H9 (cell line): ENCODE results near the gene GUCY2D. TPM values are rescaled to one million over a fixed set of nuclear protein-coding genes. Genes with fewer than 3 reads are reported as not detected.

Source experiments
- DNase-seq: peaks from one replicate; pipeline ENCODE4 v3.0.0-alpha.2; 2017
- H2AFZ ChIP-seq: one replicate; pipeline ENCODE4 v1.6.1; 2013; ENCODE audit warnings: mild to moderate bottlenecking, low read length, control low read depth, moderate library complexity
- H2AK5ac ChIP-seq: 2 replicates; pipeline ENCODE4 v1.6.1; 2013; ENCODE audit warnings: low read length, control low read depth, mixed read lengths; ENCODE audit not compliant: insufficient read length
- H2BK120ac ChIP-seq: one replicate; pipeline ENCODE4 v1.6.1; 2013; ENCODE audit warnings: low read depth, mild to moderate bottlenecking, low read length, control low read depth, inconsistent platforms; ENCODE audit not compliant: poor library complexity, severe bottlenecking
- H2BK12ac ChIP-seq: 2 replicates; pipeline ENCODE4 v1.6.1; 2013; ENCODE audit warnings: low read length, control low read depth, mixed read lengths, low read depth; ENCODE audit not compliant: insufficient read length
- H2BK15ac ChIP-seq: 2 replicates; pipeline ENCODE4 v1.6.1; 2013; ENCODE audit warnings: low read depth, low read length, control low read depth
- H2BK20ac ChIP-seq: one replicate; pipeline ENCODE4 v1.6.1; 2013; ENCODE audit warnings: low read depth, mild to moderate bottlenecking, low read length, control low read depth, inconsistent platforms; ENCODE audit not compliant: poor library complexity, severe bottlenecking
- H2BK5ac ChIP-seq: 2 replicates; pipeline ENCODE4 v1.6.1; 2013; ENCODE audit warnings: low read length, control low read depth, mixed read lengths; ENCODE audit not compliant: insufficient read length
- H3K14ac ChIP-seq: 2 replicates; pipeline ENCODE4 v1.6.1; 2013; ENCODE audit warnings: low read length, control low read depth; ENCODE audit not compliant: insufficient read depth
- H3K18ac ChIP-seq: 2 replicates; pipeline ENCODE4 v1.6.1; 2013; ENCODE audit warnings: low read depth, mild to moderate bottlenecking, mixed read lengths, low read length, control low read depth; ENCODE audit not compliant: insufficient read length
- H3K23ac ChIP-seq: 2 replicates; pipeline ENCODE4 v1.6.1; 2013; ENCODE audit warnings: low read length, control low read depth, mixed read lengths, low read depth; ENCODE audit not compliant: insufficient read length
- H3K23me2 ChIP-seq: 2 replicates; pipeline ENCODE4 v1.6.1; 2013; ENCODE audit warnings: low read depth, mild to moderate bottlenecking, mixed read lengths, low read length, control low read depth; ENCODE audit not compliant: insufficient read length, poor library complexity, severe bottlenecking
- H3K27ac ChIP-seq: 2 replicates; pipeline ENCODE4 v1.5.1; 2013; ENCODE audit warnings: low read length, control low read depth, mixed read lengths, low read depth; ENCODE audit not compliant: insufficient read length
- H3K27me3 ChIP-seq: 2 replicates; pipeline ENCODE4 v1.6.1; 2013; ENCODE audit warnings: low read length, control low read depth, inconsistent platforms; ENCODE audit not compliant: insufficient read depth
- H3K4ac ChIP-seq: 2 replicates; pipeline ENCODE4 v1.6.1; 2013; ENCODE audit warnings: low read depth, mild to moderate bottlenecking, control low read depth, inconsistent platforms, low read length, moderate library complexity
- H3K4me1 ChIP-seq: 2 replicates; pipeline ENCODE4 v1.6.1; 2013; ENCODE audit warnings: low read length, control low read depth, inconsistent platforms; ENCODE audit not compliant: insufficient read depth
- H3K4me2 ChIP-seq: 2 replicates; pipeline ENCODE4 v1.6.1; 2013; ENCODE audit warnings: low read length, control low read depth, mixed read lengths; ENCODE audit not compliant: insufficient read length, insufficient read depth
- H3K56ac ChIP-seq: 2 replicates; pipeline ENCODE4 v1.6.1; 2013; ENCODE audit warnings: low read depth, mild to moderate bottlenecking, mixed read lengths, low read length, control low read depth; ENCODE audit not compliant: insufficient read length
- H3K79me1 ChIP-seq: 2 replicates; pipeline ENCODE4 v1.6.1; 2013; ENCODE audit warnings: low read depth, mild to moderate bottlenecking, moderate library complexity, low read length, control low read depth, inconsistent platforms; ENCODE audit not compliant: insufficient read depth, poor library complexity, severe bottlenecking
- H3K79me2 ChIP-seq: 2 replicates; pipeline ENCODE4 v1.6.1; 2013; ENCODE audit warnings: low read length, control low read depth, inconsistent platforms; ENCODE audit not compliant: insufficient read depth
- H3K9ac ChIP-seq: 2 replicates; pipeline ENCODE4 v1.6.1; 2013; ENCODE audit warnings: low read length, control low read depth, mixed read lengths; ENCODE audit not compliant: insufficient read length; ENCODE audit errors: extremely low read depth
- H3K9me3 ChIP-seq: one replicate; pipeline ENCODE4 v1.6.1; 2013; ENCODE audit warnings: low read depth, low read length, inconsistent platforms; ENCODE audit not compliant: control insufficient read depth
- H3T11ph ChIP-seq: one replicate; pipeline ENCODE4 v1.6.1; 2013; ENCODE audit warnings: mild to moderate bottlenecking, low read length, control low read depth, inconsistent platforms
- H4K20me1 ChIP-seq: one replicate; pipeline ENCODE4 v1.6.1; 2013; ENCODE audit not compliant: control insufficient read depth, insufficient read length, insufficient read depth
- H4K5ac ChIP-seq: 2 replicates; pipeline ENCODE4 v1.6.1; 2013; ENCODE audit warnings: low read depth, mild to moderate bottlenecking, mixed read lengths, low read length, control low read depth; ENCODE audit not compliant: insufficient read length
- H4K8ac ChIP-seq: replicated peaks from 2 replicates; pipeline ENCODE4 v1.6.1; 2013; ENCODE audit warnings: low read length, control low read depth, mixed read lengths, low read depth; ENCODE audit not compliant: insufficient read length
- H4K91ac ChIP-seq: 2 replicates; pipeline ENCODE4 v1.6.1; 2013; ENCODE audit warnings: low read depth, mild to moderate bottlenecking, moderate library complexity, mixed read lengths, low read length, control low read depth; ENCODE audit not compliant: insufficient read length
- H3K27ac Mint-ChIP-seq, 3 experiments: 2 replicates in 2 of 3; 3 replicates in 1 of 3; pipeline ENCODE4 v1.8.0; 2020 to 2021; ENCODE audit warnings: mixed read lengths in 3 of 3, mild to moderate bottlenecking in 1 of 3, moderate library complexity in 1 of 3
- H3K27me3 Mint-ChIP-seq: 2 replicates; pipeline ENCODE4 v1.8.0; 2021; ENCODE audit warnings: low read depth, mild to moderate bottlenecking, moderate library complexity, mixed read lengths
- H3K36me3 Mint-ChIP-seq, 3 experiments: 2 replicates in 2 of 3; 3 replicates in 1 of 3; pipeline ENCODE4 v1.8.0; 2020 to 2021; ENCODE audit warnings: low read depth in 3 of 3, mixed read lengths in 3 of 3; ENCODE audit not compliant: insufficient read depth in 1 of 3
- H3K4me1 Mint-ChIP-seq, 2 experiments: 2 replicates each; pipeline ENCODE4 v1.8.0; 2020; ENCODE audit warnings: mixed read lengths in 2 of 2
- H3K4me3 Mint-ChIP-seq, 2 experiments: 2 replicates in 1 of 2; 3 replicates in 1 of 2; pipeline ENCODE4 v1.8.0; 2020 to 2021; ENCODE audit warnings: mild to moderate bottlenecking in 2 of 2, mixed read lengths in 2 of 2, moderate library complexity in 1 of 2
- H3K9me3 Mint-ChIP-seq, 2 experiments: 2 replicates in 1 of 2; 3 replicates in 1 of 2; pipeline ENCODE4 v1.8.0; 2020; ENCODE audit warnings: mild to moderate bottlenecking in 2 of 2, mixed read lengths in 2 of 2, moderate library complexity in 1 of 2
- WGBS: extraction: QIAGEN DNeasy Blood & Tissue Kit; methylation state at CpG from one replicate; pipeline ENCODE4 v1.1.7; 2013; ENCODE audit warnings: missing lambda C conversion rate, low lambda C conversion rate, mixed read lengths; ENCODE audit not compliant: insufficient read length; ENCODE audit errors: extremely low coverage; 5-methylcytosine and 5-hydroxymethylcytosine counted together
- total RNA-seq: library from RNA; stranded (reverse); gene quantifications from 2 replicates; pipeline ENCODE4 v1.2.1, GENCODE V29; 2021
- TF ChIP-seq, protein P1 (sequence below): fragments of 200-600 bp; sonication (generic); conservative IDR thresholded peaks from 3 replicates; pipeline ENCODE4 v1.8.0; 2021; ENCODE audit warnings: antibody characterized with exemption, mild to moderate bottlenecking

Gene GUCY2D
- total RNA-seq, 1 experiment from 2014 or later, result 0.15 TPM

DNA sequence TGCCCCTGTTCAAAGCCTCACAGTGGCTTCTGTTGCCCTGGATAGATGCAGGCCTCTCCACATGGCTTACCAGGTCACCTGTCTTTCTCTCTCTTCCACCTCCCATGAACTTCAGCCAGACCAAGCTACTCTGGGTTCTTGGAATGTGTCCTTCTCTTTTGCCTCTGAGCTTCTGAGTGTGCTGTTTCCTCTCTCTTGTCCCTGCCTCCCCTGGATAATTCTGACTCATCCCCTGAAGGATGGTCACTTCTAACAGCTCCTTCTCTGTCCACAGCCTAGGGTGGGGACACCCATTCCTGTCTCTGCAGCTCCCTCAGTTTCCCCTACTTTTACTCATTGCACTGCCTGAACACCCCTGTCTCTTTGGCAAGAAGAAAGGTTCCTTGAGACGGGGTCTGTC, 2.9 kb downstream of the GUCY2D start:
- H3K18ac ChIP-seq, result no peak overlapping the region
- H3K23me2 ChIP-seq, result no peaks in the 10 kb centered on the region
- no peak overlapping the region for H3T11ph ChIP-seq
- Mint-ChIP-seq H3K4me1 (peaks cover 12 to 17% of the 10 kb centered on the region in 2 experiments), H3K36me3 (no peaks in the 10 kb centered on the region), H3K9me3 (no peaks in the 10 kb centered on the region; a peak in 1 of 5 replicates), H3K27me3 (peaks cover 36% of the 10 kb centered on the region), H3K4me3 (no peak overlapping the region), H3K27ac (no peak overlapping the region)
- H2BK15ac ChIP-seq, result no peak overlapping the region
- H3K9me3 ChIP-seq, result no peaks in the 10 kb centered on the region
- H3K4me2 ChIP-seq, result no peak overlapping the region
- no CpG with 5 or more reads among the region's 1 CpG for WGBS
- H3K27me3 ChIP-seq, result peaks cover 8% of the 10 kb centered on the region; the same call in 1 of the 2 replicates
- H4K20me1 ChIP-seq, result no peaks in the 10 kb centered on the region
- no peak overlapping the region for H4K91ac ChIP-seq
- H2BK20ac ChIP-seq, result no peak overlapping the region
- no peak for DNase-seq
- TF ChIP-seq, protein P1, sequence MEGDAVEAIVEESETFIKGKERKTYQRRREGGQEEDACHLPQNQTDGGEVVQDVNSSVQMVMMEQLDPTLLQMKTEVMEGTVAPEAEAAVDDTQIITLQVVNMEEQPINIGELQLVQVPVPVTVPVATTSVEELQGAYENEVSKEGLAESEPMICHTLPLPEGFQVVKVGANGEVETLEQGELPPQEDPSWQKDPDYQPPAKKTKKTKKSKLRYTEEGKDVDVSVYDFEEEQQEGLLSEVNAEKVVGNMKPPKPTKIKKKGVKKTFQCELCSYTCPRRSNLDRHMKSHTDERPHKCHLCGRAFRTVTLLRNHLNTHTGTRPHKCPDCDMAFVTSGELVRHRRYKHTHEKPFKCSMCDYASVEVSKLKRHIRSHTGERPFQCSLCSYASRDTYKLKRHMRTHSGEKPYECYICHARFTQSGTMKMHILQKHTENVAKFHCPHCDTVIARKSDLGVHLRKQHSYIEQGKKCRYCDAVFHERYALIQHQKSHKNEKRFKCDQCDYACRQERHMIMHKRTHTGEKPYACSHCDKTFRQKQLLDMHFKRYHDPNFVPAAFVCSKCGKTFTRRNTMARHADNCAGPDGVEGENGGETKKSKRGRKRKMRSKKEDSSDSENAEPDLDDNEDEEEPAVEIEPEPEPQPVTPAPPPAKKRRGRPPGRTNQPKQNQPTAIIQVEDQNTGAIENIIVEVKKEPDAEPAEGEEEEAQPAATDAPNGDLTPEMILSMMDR, result no peak
- no peaks in the 10 kb centered on the region; the same call in 1 of the 2 replicates for H3K4me1 ChIP-seq
- no peak overlapping the region for H3K4ac ChIP-seq
- no peak overlapping the region for H3K14ac ChIP-seq
- H4K8ac ChIP-seq, result no peak overlapping the region
- H2AK5ac ChIP-seq, result no peak overlapping the region
- no peak overlapping the region for H2AFZ ChIP-seq
- H2BK12ac ChIP-seq, result no peak overlapping the region
- no peak overlapping the region for H2BK120ac ChIP-seq
- H3K9ac ChIP-seq, result no peak overlapping the region
- no peak overlapping the region for H2BK5ac ChIP-seq
- no peaks in the 10 kb centered on the region for H3K79me2 ChIP-seq
- no peak overlapping the region for H3K56ac ChIP-seq
- no peak overlapping the region for H4K5ac ChIP-seq
- H3K27ac ChIP-seq, result no peak overlapping the region
- no peak overlapping the region for H3K23ac ChIP-seq
- no peaks in the 10 kb centered on the region for H3K79me1 ChIP-seq
